Measurements from ENCODE around the gene HNRNPLL.

Gene HNRNPLL

GRCh38 chr2:38557981-38558380 lies 44.7 kb downstream of the HNRNPLL start:
- H3K27ac ChIP-seq: no peak overlapping the region
- TF ChIP-seq ZFX (IDR thresholded peaks at IDR 0.05): no peak
- no peak for TF ChIP-seq CTCF (conservative IDR thresholded peaks at IDR 0.05)

GRCh38 chr2:38557217-38557616 lies 45.5 kb downstream of the HNRNPLL start:
- no peak overlapping the region for H3K27ac ChIP-seq
- TF ChIP-seq ZFX (IDR thresholded peaks at IDR 0.05) (no peak), CTCF (conservative IDR thresholded peaks at IDR 0.05) (no peak)

GRCh38 chr2:38556006-38556801 lies 46.5 kb downstream of the HNRNPLL start:
- TF ChIP-seq CTCF (conservative IDR thresholded peaks at IDR 0.05) (no peak), ZFX (IDR thresholded peaks at IDR 0.05) (no peak)
- H3K27ac ChIP-seq: no peak overlapping the region

GRCh38 chr2:38554973-38555595 lies 47.6 kb downstream of the HNRNPLL start:
- H3K27ac ChIP-seq: no peak overlapping the region
- TF ChIP-seq CTCF (conservative IDR thresholded peaks at IDR 0.05) (peak; percentile 33), ZFX (IDR thresholded peaks at IDR 0.05) (no peak)

GRCh38 chr2:38553554-38553953 lies 49.2 kb downstream of the HNRNPLL start:
- H3K27ac ChIP-seq: no peak overlapping the region
- TF ChIP-seq ZFX (IDR thresholded peaks at IDR 0.05) (no peak), CTCF (conservative IDR thresholded peaks at IDR 0.05) (no peak)

GRCh38 chr2:38552259-38552658 lies 50.5 kb downstream of the HNRNPLL start:
- no peak for TF ChIP-seq ZFX (IDR thresholded peaks at IDR 0.05)
- no peak for TF ChIP-seq CTCF (conservative IDR thresholded peaks at IDR 0.05)
- no peak overlapping the region for H3K27ac ChIP-seq

GRCh38 chr2:38551746-38552145 lies 51.0 kb downstream of the HNRNPLL start:
- TF ChIP-seq CTCF (conservative IDR thresholded peaks at IDR 0.05) (no peak), ZFX (IDR thresholded peaks at IDR 0.05) (no peak)
- no peak overlapping the region for H3K27ac ChIP-seq
